ENCODE results near the gene MAG.

The MAG gene

DNA sequence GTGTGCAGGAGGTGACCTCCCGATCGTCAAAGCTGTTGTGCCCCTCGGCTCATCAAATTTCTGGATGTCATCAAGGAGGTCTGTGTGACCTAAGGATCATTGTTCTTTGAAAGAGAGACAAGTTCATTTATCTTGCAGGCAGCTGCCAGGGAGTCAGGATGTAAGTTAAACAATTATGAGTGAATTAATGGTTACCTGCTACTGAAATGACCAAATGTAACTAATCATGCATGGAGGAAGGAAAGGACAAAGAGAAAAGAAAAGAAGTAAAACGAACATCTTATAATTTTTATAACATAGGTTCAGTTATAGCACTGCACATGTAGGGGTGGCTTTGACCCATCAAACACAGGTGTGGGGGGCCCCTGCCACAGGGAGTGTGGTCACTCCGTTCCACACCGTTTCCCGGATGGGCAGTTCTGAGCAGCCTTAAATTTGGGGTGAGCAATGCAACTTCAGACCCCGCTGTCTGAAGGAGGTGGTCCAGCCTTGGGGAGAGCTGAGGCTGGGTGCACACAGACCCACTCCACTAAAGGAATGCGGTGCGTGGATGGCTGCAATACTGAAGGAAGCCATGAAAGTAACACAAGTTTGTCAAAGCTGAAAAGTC, 42.3 kb downstream of the MAG start:
- TF ChIP-seq POLR2AphosphoS5 (IDR thresholded peaks at IDR 0.05; ENCODE audit: low read depth, low read length) (no peak), SIN3A (IDR thresholded peaks at IDR 0.05; ENCODE audit: borderline replicate concordance, insufficient read depth, low read length) (no peak), REST (IDR thresholded peaks at IDR 0.05; ENCODE audit: insufficient read depth in 1 of 2, low read depth in 2 of 2, low read length in 2 of 2) (no peak), FOXP2 (optimal IDR thresholded peaks at IDR 0.05; ENCODE audit: borderline replicate concordance, extremely low read depth, extremely low read length, insufficient read depth) (no peak), TAF1 (IDR thresholded peaks at IDR 0.05; ENCODE audit: borderline replicate concordance, insufficient read depth, low read length) (no peak)

DNA sequence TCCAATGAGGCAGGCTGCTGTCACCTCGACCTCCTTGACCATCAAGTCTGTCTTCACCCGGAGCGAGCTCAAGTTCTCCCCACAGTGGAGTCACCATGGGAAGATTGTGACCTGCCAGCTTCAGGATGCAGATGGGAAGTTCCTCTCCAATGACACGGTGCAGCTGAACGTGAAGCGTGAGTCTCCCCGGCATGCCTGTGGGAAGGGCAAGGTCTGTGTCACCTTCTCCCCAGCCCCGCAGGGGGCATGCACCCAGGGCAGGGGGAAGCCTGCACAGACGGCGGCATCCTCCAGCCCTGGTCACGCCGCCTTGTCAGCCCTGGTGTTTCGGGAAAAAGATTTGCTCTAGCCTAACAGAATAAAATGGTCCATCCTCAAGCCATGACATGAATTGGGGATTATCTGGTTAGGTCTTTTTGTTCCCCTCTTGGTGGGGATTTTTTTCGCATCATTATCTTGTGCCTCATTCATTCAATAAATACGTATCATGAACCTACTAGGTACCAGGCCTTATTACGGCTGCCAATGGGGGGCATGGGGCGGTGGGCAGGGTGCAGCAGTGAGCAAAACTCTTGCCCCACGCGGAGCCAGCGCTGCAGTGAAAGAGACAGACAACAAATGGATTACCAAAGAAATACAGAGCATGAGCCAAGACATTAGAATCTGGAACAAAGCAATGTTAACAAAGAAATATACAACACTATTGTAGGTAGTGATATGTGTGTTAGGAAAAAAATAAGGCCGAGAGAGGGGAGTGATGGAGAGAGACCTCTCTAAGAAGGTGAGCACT, 44.4 kb downstream of the MAG start:
- no peak for TF ChIP-seq FOXP2 (optimal IDR thresholded peaks at IDR 0.05; ENCODE audit: borderline replicate concordance, extremely low read depth, extremely low read length, insufficient read depth)
- no peak for TF ChIP-seq SIN3A (IDR thresholded peaks at IDR 0.05; ENCODE audit: borderline replicate concordance, insufficient read depth, low read length)
- no peak for TF ChIP-seq POLR2AphosphoS5 (IDR thresholded peaks at IDR 0.05; ENCODE audit: low read depth, low read length)
- TF ChIP-seq REST (IDR thresholded peaks at IDR 0.05; ENCODE audit: insufficient read depth in 1 of 2, low read depth in 2 of 2, low read length in 2 of 2) = no peak
- TF ChIP-seq TAF1 (IDR thresholded peaks at IDR 0.05; ENCODE audit: borderline replicate concordance, insufficient read depth, low read length) = no peak

- TF ChIP-seq TAF1 (IDR thresholded peaks at IDR 0.05; ENCODE audit: borderline replicate concordance, insufficient read depth, low read length) = no peak
- no peak for TF ChIP-seq REST (IDR thresholded peaks at IDR 0.05; ENCODE audit: insufficient read depth in 1 of 2, low read depth in 2 of 2, low read length in 2 of 2)
- no peak for TF ChIP-seq SIN3A (IDR thresholded peaks at IDR 0.05; ENCODE audit: borderline replicate concordance, insufficient read depth, low read length)
- TF ChIP-seq FOXP2 (optimal IDR thresholded peaks at IDR 0.05; ENCODE audit: borderline replicate concordance, extremely low read depth, extremely low read length, insufficient read depth) = no peak
- TF ChIP-seq POLR2AphosphoS5 (IDR thresholded peaks at IDR 0.05; ENCODE audit: low read depth, low read length) = no peak
Observed at GRCh38 chr19:35337097-35337983, 45.4 kb downstream of the MAG start.

GRCh38 chr19:35337984-35338296, 46.0 kb downstream of the MAG start:
- TF ChIP-seq SIN3A (IDR thresholded peaks at IDR 0.05; ENCODE audit: borderline replicate concordance, insufficient read depth, low read length) (no peak), FOXP2 (optimal IDR thresholded peaks at IDR 0.05; ENCODE audit: borderline replicate concordance, extremely low read depth, extremely low read length, insufficient read depth) (no peak), REST (IDR thresholded peaks at IDR 0.05; ENCODE audit: insufficient read depth in 1 of 2, low read depth in 2 of 2, low read length in 2 of 2) (no peak), POLR2AphosphoS5 (IDR thresholded peaks at IDR 0.05; ENCODE audit: low read depth, low read length) (no peak), TAF1 (IDR thresholded peaks at IDR 0.05; ENCODE audit: borderline replicate concordance, insufficient read depth, low read length) (no peak)

All from PFSK-1 (cell line).